ENCODE results near the gene LPP. TPM values are rescaled to one million over a fixed set of nuclear protein-coding genes. Genes with fewer than 3 reads are reported as not detected.

Gene LPP
- polyA plus RNA-seq, 1 experiment = 76.3 TPM

DNA sequence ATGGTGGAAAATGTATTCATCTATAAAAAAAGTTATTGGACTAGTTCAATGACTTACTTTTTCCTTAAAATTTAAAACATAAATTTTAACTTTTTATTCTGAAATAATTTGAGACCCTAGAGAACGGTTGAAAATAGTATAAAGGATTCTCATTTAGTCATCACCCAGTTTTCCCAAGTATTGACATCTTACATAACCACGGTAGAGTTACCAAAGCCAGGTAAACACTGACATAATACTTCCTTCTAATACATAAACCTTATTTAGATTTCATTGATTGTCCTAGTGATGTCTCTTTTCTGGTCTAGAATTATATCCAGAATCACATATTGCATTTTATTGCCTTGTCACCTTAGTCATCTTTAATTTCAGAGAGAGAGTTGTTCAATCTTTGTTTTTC is 319.1 kb downstream of the LPP start:
- no peak overlapping the region for H3K4me3 ChIP-seq (ENCODE audit: low read depth, low read length)
- CTCF ChIA-PET = interaction anchor here (1.7 kb wide), 1 partner anchor 482 kb away, joined by 6 read pairs; no protein-coding TSS in a partner anchor
- TF ChIP-seq CTCF (IDR thresholded peaks at IDR 0.05; ENCODE audit: low read depth, low read length) = no peak
- no peak overlapping the region for H3K27ac ChIP-seq (ENCODE audit: low read depth, low read length)
- no peaks in the 10 kb centered on the region for H3K9me3 ChIP-seq (ENCODE audit: control insufficient read depth, insufficient read depth, low read length)
- no peaks in the 10 kb centered on the region for H3K27me3 ChIP-seq (ENCODE audit: control insufficient read depth, insufficient read depth, low read length)
- DNase-seq (ENCODE audit: low read depth, low spot score) = no peak
- POLR2A ChIA-PET = no interaction called here

GRCh38 chr3:188473591-188474288 is 319.8 kb downstream of the LPP start:
- H3K4me3 ChIP-seq (ENCODE audit: low read depth, low read length) = no peak overlapping the region
- POLR2A ChIA-PET = no interaction called here
- no peaks in the 10 kb centered on the region for H3K27me3 ChIP-seq (ENCODE audit: control insufficient read depth, insufficient read depth, low read length)
- H3K27ac ChIP-seq (ENCODE audit: low read depth, low read length) = no peak overlapping the region
- CTCF ChIA-PET = interaction anchor here (1.7 kb wide), 1 partner anchor 481 kb away, joined by 6 read pairs; no protein-coding TSS in a partner anchor
- H3K9me3 ChIP-seq (ENCODE audit: control insufficient read depth, insufficient read depth, low read length) = no peaks in the 10 kb centered on the region
- DNase-seq (ENCODE audit: low read depth, low spot score) = no peak
- TF ChIP-seq CTCF (IDR thresholded peaks at IDR 0.05; ENCODE audit: low read depth, low read length) = no peak

- no peak overlapping the region for H3K4me3 ChIP-seq (ENCODE audit: low read depth, low read length)
- H3K27ac ChIP-seq (ENCODE audit: low read depth, low read length) = no peak overlapping the region
- no peak for DNase-seq (ENCODE audit: low read depth, low spot score)
- H3K9me3 ChIP-seq (ENCODE audit: control insufficient read depth, insufficient read depth, low read length) = no peaks in the 10 kb centered on the region
- POLR2A ChIA-PET = interaction anchor here (0.6 kb wide), 1 partner anchor 31 kb away, joined by 4 read pairs; no protein-coding TSS in a partner anchor
- TF ChIP-seq CTCF (IDR thresholded peaks at IDR 0.05; ENCODE audit: low read depth, low read length) = no peak
- CTCF ChIA-PET = interaction anchor here (0.5 kb wide), 1 partner anchor 19 kb away, joined by 4 read pairs; no protein-coding TSS in a partner anchor
- no peaks in the 10 kb centered on the region for H3K27me3 ChIP-seq (ENCODE audit: control insufficient read depth, insufficient read depth, low read length)
Observed at GRCh38 chr3:188476935-188477334, 323.0 kb downstream of the LPP start.

DNA sequence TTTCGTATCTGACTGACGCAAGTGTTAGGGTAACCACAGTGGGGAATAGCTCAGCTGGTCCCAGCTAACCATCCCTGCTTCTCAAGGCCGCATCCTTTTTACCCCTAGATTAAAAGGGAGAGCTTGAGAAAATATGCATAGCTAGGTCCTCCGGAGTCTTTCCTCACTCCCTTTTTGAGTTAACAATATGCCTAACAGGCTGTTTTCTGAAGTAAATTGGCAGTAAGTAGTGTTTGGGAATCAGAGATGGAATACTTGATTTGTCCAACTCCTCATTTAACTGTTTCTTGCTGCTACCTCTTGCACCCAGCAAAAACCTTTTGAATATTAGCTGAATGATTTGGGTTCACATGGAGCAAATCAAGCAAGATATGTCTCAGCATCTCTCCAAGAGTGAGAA is 326.1 kb downstream of the LPP start:
- H3K9me3 ChIP-seq (ENCODE audit: control insufficient read depth, insufficient read depth, low read length) = no peaks in the 10 kb centered on the region
- TF ChIP-seq CTCF (IDR thresholded peaks at IDR 0.05; ENCODE audit: low read depth, low read length) = no peak
- H3K27ac ChIP-seq (ENCODE audit: low read depth, low read length) = no peak overlapping the region
- ChIA-PET POLR2A (no interaction called here), CTCF (interaction anchor here (2.5 kb wide), 1 partner anchor 474 kb away, joined by 15 read pairs; no protein-coding TSS in a partner anchor)
- H3K27me3 ChIP-seq (ENCODE audit: control insufficient read depth, insufficient read depth, low read length) = no peaks in the 10 kb centered on the region
- DNase-seq (ENCODE audit: low read depth, low spot score) = no peak
- H3K4me3 ChIP-seq (ENCODE audit: low read depth, low read length) = no peak overlapping the region

DNA sequence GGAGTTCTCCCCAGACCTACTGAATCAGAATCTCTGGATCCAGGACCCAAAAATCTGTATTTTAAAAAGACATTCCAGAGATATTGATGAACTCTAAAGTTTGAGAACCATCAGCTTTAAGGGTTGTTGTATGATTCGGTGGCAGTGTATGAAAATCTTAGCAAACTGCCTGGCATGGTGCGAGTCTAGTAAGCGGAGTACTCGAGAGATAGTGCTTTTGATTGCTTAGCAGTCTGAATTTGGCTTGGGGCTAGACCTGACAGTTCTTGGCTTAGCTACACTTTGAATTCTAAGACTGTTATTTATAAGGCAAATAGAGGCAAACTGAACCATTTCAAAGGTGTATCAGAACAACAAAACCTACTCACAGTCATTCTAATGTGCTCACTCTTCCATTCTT is 329.0 kb downstream of the LPP start:
- CTCF ChIA-PET = interaction anchor here (1.1 kb wide), 1 partner anchor 743 kb away, joined by 3 read pairs; no protein-coding TSS in a partner anchor
- no peak overlapping the region for H3K27ac ChIP-seq (ENCODE audit: low read depth, low read length)
- POLR2A ChIA-PET = no interaction called here
- no peak for DNase-seq (ENCODE audit: low read depth, low spot score)
- TF ChIP-seq CTCF (IDR thresholded peaks at IDR 0.05; ENCODE audit: low read depth, low read length) = no peak
- H3K27me3 ChIP-seq (ENCODE audit: control insufficient read depth, insufficient read depth, low read length) = no peaks in the 10 kb centered on the region
- H3K9me3 ChIP-seq (ENCODE audit: control insufficient read depth, insufficient read depth, low read length) = no peaks in the 10 kb centered on the region
- H3K4me3 ChIP-seq (ENCODE audit: low read depth, low read length) = no peak overlapping the region
